K562 (cell line): ENCODE results near the gene CDC6. TPM values are rescaled to one million over a fixed set of nuclear protein-coding genes. Genes with fewer than 3 reads are reported as not detected.
A peak's percentile ranks its signal among the peaks of the same experiment; 100 is the strongest.

ENCODE experiments used
- CBFB ChIP-seq: sonication (generic); formaldehyde crosslinking; IDR thresholded peaks from 2 replicates; pipeline ENCODE4 v1.4.0; 2020; ENCODE audit warnings: mild to moderate bottlenecking, missing genetic modification reagents
- CC2D1A ChIP-seq: fragments of 450-650 bp; IDR thresholded peaks from 2 replicates; pipeline ENCODE4 v1.6.1; 2017; ENCODE audit warnings: mild to moderate bottlenecking
- GTF2F1 ChIP-seq: IDR thresholded peaks from 2 replicates; pipeline ENCODE4 v1.6.1; 2011; ENCODE audit warnings: low read depth, low read length, improper control_type of control experiment
- HEY1 ChIP-seq: fragments of 250-450 bp; sonication (Bioruptor Pico); IDR thresholded peaks from 2 replicates; pipeline ENCODE4 v1.5.0; 2020; ENCODE audit warnings: mild to moderate bottlenecking, moderate library complexity, borderline replicate concordance
- NFE2 ChIP-seq: IDR thresholded peaks from 2 replicates; pipeline ENCODE4 v1.6.1; 2014; ENCODE audit warnings: antibody characterized with exemption, low read depth
- NRF1 ChIP-seq, 2 experiments: fragments of 450-650 bp; IDR thresholded peaks in 1 of 2; conservative IDR thresholded peaks in 1 of 2; 2 replicates each; pipeline ENCODE4 v1.6.1; 2014; ENCODE audit warnings: mild to moderate bottlenecking in 2 of 2
- RAD21 ChIP-seq, 2 experiments: fragments of 250-450 bp in 1 of 2; fragments of 450-650 bp in 1 of 2; sonication (Bioruptor Pico) in 1 of 2; formaldehyde crosslinking in 1 of 2; IDR thresholded peaks in 1 of 2; conservative IDR thresholded peaks in 1 of 2; 2 replicates each; pipeline versions ENCODE4 v1.4.0 to v1.8.0; 2020 to 2022; ENCODE audit warnings: mild to moderate bottlenecking in 2 of 2, moderate library complexity in 1 of 2
- SMARCC2 ChIP-seq: fragments of 450-650 bp; IDR thresholded peaks from 2 replicates; pipeline ENCODE4 v1.6.1; 2017; ENCODE audit warnings: antibody characterized with exemption, moderate library complexity, mild to moderate bottlenecking, low read depth
- SMC3 ChIP-seq: conservative IDR thresholded peaks from 2 replicates; pipeline ENCODE4 v1.6.1; 2011; ENCODE audit warnings: low read depth, low read length, improper control_type of control experiment; ENCODE audit not compliant: insufficient read depth
- TAF7 ChIP-seq: fragments of 450-650 bp; IDR thresholded peaks from 2 replicates; pipeline ENCODE4 v1.6.1; 2016; ENCODE audit warnings: missing genetic modification characterization, missing compliant biosample characterization
- TAL1 ChIP-seq: fragments of 450-650 bp; IDR thresholded peaks from 2 replicates; pipeline ENCODE4 v1.6.1; 2016; ENCODE audit warnings: mild to moderate bottlenecking
- TRIM28 ChIP-seq: fragments of 450-650 bp; IDR thresholded peaks from 2 replicates; pipeline ENCODE4 v1.6.1; 2017
- ZBED1 ChIP-seq: IDR thresholded peaks from 2 replicates; pipeline ENCODE4 v1.6.1; 2014
- ZFPM2 ChIP-seq: fragments of 250-450 bp; sonication (Bioruptor Pico); IDR thresholded peaks from 2 replicates; pipeline ENCODE4 v1.5.1; 2022; ENCODE audit warnings: mild to moderate bottlenecking
- polyA plus RNA-seq, 8 experiments: library from polyadenylated mRNA; depleted of rRNA in 4 of 8; stranded (reverse) in 5 of 8; unstranded in 3 of 8; fragments of >200 nt; fragmentation: Nextera tagmentation in 2 of 8; fragmentation: Illumina TruSeq in 1 of 8; extraction: Ambion mirVana in 2 of 8; extraction: Trizol in 1 of 8; gene quantifications; 2 replicates each; pipeline versions ENCODE4 v1.2.1 to v1.2.3, GENCODE V29; 2011 to 2014; ENCODE audit warnings: inconsistent platforms in 1 of 8, missing spikeins in 1 of 8
- total RNA-seq, 7 experiments: library from RNA; depleted of rRNA in 6 of 7; stranded (reverse); fragments of >200 nt in 6 of 7; fragmentation: Illumina TruSeq in 2 of 7; extraction: Trizol in 2 of 7; gene quantifications; 2 replicates each; pipeline versions ENCODE4 v1.2.1 to v1.2.3, GENCODE V29; 2011 to 2021; ENCODE audit warnings: low replicate concordance in 1 of 7
- TF ChIP-seq, protein P1 (sequence below): sonication (generic); formaldehyde crosslinking; IDR thresholded peaks from 2 replicates; pipeline ENCODE4 v1.9.0; 2022; ENCODE audit warnings: mild to moderate bottlenecking, missing genetic modification reagents
- TF ChIP-seq, protein P2 (sequence below), 3 experiments: fragments of 200-800 bp in 1 of 3; fragments of 250-450 bp in 1 of 3; fragments of 450-650 bp in 1 of 3; sonication (Bioruptor Pico) in 1 of 3; sonication (Bioruptor generic) in 1 of 3; formaldehyde crosslinking in 1 of 3; IDR thresholded peaks; 2 replicates each; pipeline versions ENCODE4 v1.6.1 to v1.8.0; 2016 to 2022; ENCODE audit warnings: mild to moderate bottlenecking in 2 of 3, missing genetic modification characterization in 2 of 3, missing compliant biosample characterization in 1 of 3, moderate library complexity in 1 of 3
- TF ChIP-seq, protein P3 (sequence below): sonication (generic); IDR thresholded peaks from 2 replicates; pipeline ENCODE4 v1.6.1; 2016
- TF ChIP-seq, protein P4 (sequence below), 2 experiments: fragments of 450-650 bp; conservative IDR thresholded peaks; 2 replicates each; pipeline ENCODE4 v1.6.1; 2017; ENCODE audit warnings: mild to moderate bottlenecking in 2 of 2, moderate library complexity in 2 of 2
- TF ChIP-seq, protein P5 (sequence below): fragments of 450-650 bp; IDR thresholded peaks from 2 replicates; pipeline ENCODE4 v1.6.1; 2018; ENCODE audit warnings: mild to moderate bottlenecking, low read depth; ENCODE audit not compliant: partially characterized antibody

Gene CDC6
- total and polyA plus RNA-seq, 9 of the 15 experiments (the other 6 are each of a cell fraction or from before 2014, with no cell fraction given) = 29.6 to 141 (median 106) TPM

DNA sequence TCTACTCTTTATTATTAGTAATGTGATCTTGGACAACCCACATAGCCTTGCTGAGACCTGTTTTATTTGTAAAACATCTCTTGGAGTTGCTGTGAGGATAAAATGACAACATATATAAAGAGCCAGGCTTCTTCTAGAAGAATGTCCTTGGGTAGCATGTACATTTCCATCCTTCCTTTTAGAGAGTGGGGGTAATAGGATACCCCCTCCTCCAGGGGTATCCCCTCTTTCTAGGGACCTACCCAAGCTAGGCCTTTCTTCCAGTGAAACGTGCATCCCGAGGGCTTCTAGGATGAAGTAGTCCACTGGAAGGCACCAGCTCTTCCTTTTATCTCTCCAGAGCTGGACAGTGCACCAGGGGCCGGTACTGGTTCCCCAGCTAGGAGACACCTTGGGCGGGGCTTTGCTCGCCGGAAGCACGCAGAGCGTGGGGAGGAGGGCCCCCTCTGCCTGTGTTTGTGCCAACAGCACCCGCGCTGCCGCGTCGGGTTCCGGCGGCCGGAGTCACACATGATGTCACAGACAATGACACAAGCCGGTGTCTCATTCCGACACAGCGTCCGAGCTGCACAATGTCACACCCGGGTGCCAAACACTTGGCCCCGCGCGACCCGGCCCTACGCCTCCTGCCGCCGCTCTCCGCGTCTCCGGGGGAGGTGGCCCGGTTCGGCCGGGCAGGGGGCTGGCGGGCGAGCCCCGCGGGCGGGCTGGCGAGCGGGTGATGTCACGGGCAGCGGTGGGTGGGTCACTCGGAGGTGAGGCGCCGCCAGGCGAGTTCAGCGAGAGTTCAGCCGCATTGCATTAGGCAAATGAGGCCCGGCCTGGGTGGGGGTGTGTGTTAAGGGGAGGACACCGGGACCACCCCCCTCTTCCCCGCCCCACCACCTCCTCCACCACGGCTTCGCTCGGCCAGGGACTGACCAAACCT lies 53.5 kb downstream of the CDC6 start (continued):
- TF ChIP-seq NRF1 (conservative IDR thresholded peaks at IDR 0.05 in 1 of 2, IDR thresholded peaks at IDR 0.05 in 1 of 2) (peak; percentile 56 to 66), TAF7 (tag) (no peak), TRIM28 (no peak), NFE2 (no peak), SMARCC2 (no peak), TAL1 (no peak), ZBED1 (no peak), CC2D1A (no peak), GTF2F1 (no peak), RAD21 (CRISPR knock-in tag; conservative IDR thresholded peaks at IDR 0.05 in 1 of 2, IDR thresholded peaks at IDR 0.05 in 1 of 2) (peak in 1 of 2 experiments; percentile 33; a peak in 1 of 4 replicates), HEY1 (no peak), ZFPM2 (CRISPR knock-in tag) (no peak), SMC3 (0 out of 2 replicates have a peak, but pooled peaks have one; percentile 4), CBFB (CRISPR knock-in tag) (no peak)
- TF ChIP-seq, protein P1, sequence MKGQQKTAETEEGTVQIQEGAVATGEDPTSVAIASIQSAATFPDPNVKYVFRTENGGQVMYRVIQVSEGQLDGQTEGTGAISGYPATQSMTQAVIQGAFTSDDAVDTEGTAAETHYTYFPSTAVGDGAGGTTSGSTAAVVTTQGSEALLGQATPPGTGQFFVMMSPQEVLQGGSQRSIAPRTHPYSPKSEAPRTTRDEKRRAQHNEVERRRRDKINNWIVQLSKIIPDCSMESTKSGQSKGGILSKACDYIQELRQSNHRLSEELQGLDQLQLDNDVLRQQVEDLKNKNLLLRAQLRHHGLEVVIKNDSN = no peak
- TF ChIP-seq, protein P2, sequence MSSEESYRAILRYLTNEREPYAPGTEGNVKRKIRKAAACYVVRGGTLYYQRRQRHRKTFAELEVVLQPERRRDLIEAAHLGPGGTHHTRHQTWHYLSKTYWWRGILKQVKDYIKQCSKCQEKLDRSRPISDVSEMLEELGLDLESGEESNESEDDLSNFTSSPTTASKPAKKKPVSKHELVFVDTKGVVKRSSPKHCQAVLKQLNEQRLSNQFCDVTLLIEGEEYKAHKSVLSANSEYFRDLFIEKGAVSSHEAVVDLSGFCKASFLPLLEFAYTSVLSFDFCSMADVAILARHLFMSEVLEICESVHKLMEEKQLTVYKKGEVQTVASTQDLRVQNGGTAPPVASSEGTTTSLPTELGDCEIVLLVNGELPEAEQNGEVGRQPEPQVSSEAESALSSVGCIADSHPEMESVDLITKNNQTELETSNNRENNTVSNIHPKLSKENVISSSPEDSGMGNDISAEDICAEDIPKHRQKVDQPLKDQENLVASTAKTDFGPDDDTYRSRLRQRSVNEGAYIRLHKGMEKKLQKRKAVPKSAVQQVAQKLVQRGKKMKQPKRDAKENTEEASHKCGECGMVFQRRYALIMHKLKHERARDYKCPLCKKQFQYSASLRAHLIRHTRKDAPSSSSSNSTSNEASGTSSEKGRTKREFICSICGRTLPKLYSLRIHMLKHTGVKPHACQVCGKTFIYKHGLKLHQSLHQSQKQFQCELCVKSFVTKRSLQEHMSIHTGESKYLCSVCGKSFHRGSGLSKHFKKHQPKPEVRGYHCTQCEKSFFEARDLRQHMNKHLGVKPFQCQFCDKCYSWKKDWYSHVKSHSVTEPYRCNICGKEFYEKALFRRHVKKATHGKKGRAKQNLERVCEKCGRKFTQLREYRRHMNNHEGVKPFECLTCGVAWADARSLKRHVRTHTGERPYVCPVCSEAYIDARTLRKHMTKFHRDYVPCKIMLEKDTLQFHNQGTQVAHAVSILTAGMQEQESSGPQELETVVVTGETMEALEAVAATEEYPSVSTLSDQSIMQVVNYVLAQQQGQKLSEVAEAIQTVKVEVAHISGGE (CRISPR knock-in tag; IDR thresholded peaks at IDR 0.05) = peak in 2 of 3 experiments; percentile 51 to 81; a peak in 3 of 6 replicates
- TF ChIP-seq, protein P3, sequence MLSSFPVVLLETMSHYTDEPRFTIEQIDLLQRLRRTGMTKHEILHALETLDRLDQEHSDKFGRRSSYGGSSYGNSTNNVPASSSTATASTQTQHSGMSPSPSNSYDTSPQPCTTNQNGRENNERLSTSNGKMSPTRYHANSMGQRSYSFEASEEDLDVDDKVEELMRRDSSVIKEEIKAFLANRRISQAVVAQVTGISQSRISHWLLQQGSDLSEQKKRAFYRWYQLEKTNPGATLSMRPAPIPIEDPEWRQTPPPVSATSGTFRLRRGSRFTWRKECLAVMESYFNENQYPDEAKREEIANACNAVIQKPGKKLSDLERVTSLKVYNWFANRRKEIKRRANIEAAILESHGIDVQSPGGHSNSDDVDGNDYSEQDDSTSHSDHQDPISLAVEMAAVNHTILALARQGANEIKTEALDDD = no peak
- TF ChIP-seq, protein P4, sequence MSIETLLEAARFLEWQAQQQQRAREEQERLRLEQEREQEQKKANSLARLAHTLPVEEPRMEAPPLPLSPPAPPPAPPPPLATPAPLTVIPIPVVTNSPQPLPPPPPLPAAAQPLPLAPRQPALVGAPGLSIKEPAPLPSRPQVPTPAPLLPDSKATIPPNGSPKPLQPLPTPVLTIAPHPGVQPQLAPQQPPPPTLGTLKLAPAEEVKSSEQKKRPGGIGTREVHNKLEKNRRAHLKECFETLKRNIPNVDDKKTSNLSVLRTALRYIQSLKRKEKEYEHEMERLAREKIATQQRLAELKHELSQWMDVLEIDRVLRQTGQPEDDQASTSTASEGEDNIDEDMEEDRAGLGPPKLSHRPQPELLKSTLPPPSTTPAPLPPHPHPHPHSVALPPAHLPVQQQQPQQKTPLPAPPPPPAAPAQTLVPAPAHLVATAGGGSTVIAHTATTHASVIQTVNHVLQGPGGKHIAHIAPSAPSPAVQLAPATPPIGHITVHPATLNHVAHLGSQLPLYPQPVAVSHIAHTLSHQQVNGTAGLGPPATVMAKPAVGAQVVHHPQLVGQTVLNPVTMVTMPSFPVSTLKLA (conservative IDR thresholded peaks at IDR 0.05) = peak; percentile 66 to 82
- TF ChIP-seq, protein P5, sequence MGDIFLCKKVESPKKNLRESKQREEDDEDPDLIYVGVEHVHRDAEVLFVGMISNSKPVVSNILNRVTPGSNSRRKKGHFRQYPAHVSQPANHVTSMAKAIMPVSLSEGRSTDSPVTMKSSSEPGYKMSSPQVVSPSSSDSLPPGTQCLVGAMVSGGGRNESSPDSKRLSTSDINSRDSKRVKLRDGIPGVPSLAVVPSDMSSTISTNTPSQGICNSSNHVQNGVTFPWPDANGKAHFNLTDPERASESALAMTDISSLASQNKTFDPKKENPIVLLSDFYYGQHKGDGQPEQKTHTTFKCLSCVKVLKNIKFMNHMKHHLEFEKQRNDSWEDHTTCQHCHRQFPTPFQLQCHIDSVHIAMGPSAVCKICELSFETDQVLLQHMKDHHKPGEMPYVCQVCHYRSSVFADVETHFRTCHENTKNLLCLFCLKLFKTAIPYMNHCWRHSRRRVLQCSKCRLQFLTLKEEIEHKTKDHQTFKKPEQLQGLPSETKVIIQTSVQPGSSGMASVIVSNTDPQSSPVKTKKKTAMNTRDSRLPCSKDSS = no peak
